G401 (cell line): ENCODE measurements around the gene KLHDC7B. TPM values are rescaled to one million over a fixed set of nuclear protein-coding genes. Genes with fewer than 3 reads are reported as not detected.
A peak's percentile ranks its signal among the peaks of the same experiment; 100 is the strongest.

Source experiments
- DNase-seq: peaks from one replicate; pipeline ENCODE4 v3.0.0-alpha.2; 2015; ENCODE audit warnings: low spot score
- in situ Hi-C: cut with HindIII; loops from 2 replicates; pipeline ENCODE4 v1.10.0; 2016; ENCODE audit warnings: low sequenced_read_pairs, mixed read lengths
- total RNA-seq: library from RNA; depleted of rRNA; stranded (reverse); fragments of >200 nt; shearing (Covaris generic); gene quantifications from 2 replicates; pipeline ENCODE4 v1.2.3, GENCODE V29; 2014; rRNA removed

The KLHDC7B gene
- total RNA-seq = not detected in 2 replicates

- in situ Hi-C loops = no loop called here
- DNase-seq = no peak
These were observed at the start of gene KLHDC7B for GRCh38 chr22:50545522-50546325. Gene KLHDC7B (plus strand): TSS chr22:50545899. CDS start chr22:50546244, 345 bp downstream.

- DNase-seq = no peak
- in situ Hi-C loops = loop anchor here (10.0 kb wide), 1 partner anchor 78 kb away; the partner anchor contains the start of gene CPT1B
These were observed 48.6 kb upstream of the KLHDC7B start for GRCh38 chr22:50497093-50497492.

GRCh38 chr22:50498322-50498890, 47.3 kb upstream of the KLHDC7B start:
- DNase-seq = peak; percentile 86
- in situ Hi-C loops = loop anchor here (10.0 kb wide), 1 partner anchor 76 kb away; the partner anchor contains the start of gene CPT1B

- in situ Hi-C loops = no loop called here
- no peak for DNase-seq
These were observed 45.2 kb upstream of the KLHDC7B start for GRCh38 chr22:50500452-50500851.

- no peak for DNase-seq
- in situ Hi-C loops = no loop called here
These were observed 43.6 kb upstream of the KLHDC7B start for GRCh38 chr22:50502096-50502495.

GRCh38 chr22:50502628-50503474, 42.8 kb upstream of the KLHDC7B start:
- no peak for DNase-seq
- in situ Hi-C loops = no loop called here

- DNase-seq = no peak
- in situ Hi-C loops = no loop called here
These were observed 42.1 kb upstream of the KLHDC7B start for GRCh38 chr22:50503475-50504145.

- in situ Hi-C loops = no loop called here
- no peak for DNase-seq
These were observed 41.1 kb upstream of the KLHDC7B start for GRCh38 chr22:50504369-50505211.

GRCh38 chr22:50505276-50505775, 40.4 kb upstream of the KLHDC7B start:
- in situ Hi-C loops = no loop called here
- DNase-seq = no peak

- no peak for DNase-seq
- in situ Hi-C loops = no loop called here
These were observed 39.7 kb upstream of the KLHDC7B start for GRCh38 chr22:50505776-50506610.

GRCh38 chr22:50506611-50507420, 38.9 kb upstream of the KLHDC7B start:
- in situ Hi-C loops = no loop called here
- DNase-seq = no peak

GRCh38 chr22:50507421-50507990, 38.2 kb upstream of the KLHDC7B start, which contains the start of gene LMF2:
Gene LMF2 (minus strand): TSS chr22:50507702. CDS start chr22:50507675, 27 bp downstream.
- DNase-seq = no peak
- in situ Hi-C loops = no loop called here

GRCh38 chr22:50507991-50508884, 37.5 kb upstream of the KLHDC7B start, which contains the start of gene NCAPH2:
Gene NCAPH2 (plus strand): TSS chr22:50508224. CDS start chr22:50508338, 114 bp downstream.
- in situ Hi-C loops = no loop called here
- DNase-seq = peak; percentile 97

GRCh38 chr22:50508897-50509296, 36.8 kb upstream of the KLHDC7B start:
- no peak for DNase-seq
- in situ Hi-C loops = no loop called here

GRCh38 chr22:50513175-50513574, 32.5 kb upstream of the KLHDC7B start:
- in situ Hi-C loops = no loop called here
- DNase-seq = no peak
